Measurements from ENCODE around the gene OR6X1.

OR6X1 gene

DNA sequence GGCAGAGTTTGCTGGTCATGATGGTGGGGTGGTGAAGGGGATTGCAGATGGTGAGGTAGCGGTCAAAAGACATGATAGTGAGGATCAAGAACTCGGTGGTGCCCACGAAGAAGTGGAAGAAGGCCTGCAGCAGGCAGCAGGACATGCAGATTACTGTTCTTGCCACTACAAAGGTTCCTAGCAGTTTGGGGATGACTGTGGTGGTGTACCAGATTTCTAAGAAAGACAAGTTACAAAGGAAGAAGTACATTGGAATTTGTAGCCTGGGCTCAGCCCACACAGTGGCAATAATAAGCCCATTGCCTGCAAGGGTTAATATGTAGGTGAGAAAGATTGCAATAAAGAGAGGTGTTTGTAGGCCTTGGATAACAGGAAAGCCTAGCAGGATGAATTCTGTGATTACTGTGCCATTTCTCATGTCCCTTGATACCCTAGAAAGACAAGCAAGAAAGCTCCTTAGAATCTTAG, at the start of gene OR6X1:
Gene OR6X1 (minus strand): TSS at position 418 of the 468 bp plus-strand sequence. CDS start 0 bp downstream, at position 418.
- DNase-seq: no peak

- DNase-seq: no peak
Measured at GRCh38 chr11:123801765-123802164, 47.4 kb upstream of the OR6X1 start.

DNA sequence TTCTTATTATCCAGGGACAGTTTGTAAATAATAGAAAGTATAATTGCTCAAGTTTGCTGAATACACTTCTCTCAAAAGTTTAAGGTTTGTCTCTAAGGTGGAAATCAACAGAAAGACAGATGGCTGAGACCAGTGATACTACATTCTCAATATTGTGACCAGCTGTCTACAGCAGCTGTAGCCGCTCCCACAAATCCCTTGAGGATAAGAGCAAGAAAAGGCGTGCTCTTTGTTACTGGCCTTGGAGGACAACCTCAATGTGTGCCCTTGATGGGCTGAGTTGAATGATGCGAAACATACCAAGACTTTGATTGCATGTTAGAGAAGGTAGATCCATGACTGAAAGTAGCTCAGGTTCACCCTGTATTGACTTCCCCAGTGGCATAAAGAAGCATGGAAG, 45.7 kb upstream of the OR6X1 start:
- DNase-seq: no peak

DNA sequence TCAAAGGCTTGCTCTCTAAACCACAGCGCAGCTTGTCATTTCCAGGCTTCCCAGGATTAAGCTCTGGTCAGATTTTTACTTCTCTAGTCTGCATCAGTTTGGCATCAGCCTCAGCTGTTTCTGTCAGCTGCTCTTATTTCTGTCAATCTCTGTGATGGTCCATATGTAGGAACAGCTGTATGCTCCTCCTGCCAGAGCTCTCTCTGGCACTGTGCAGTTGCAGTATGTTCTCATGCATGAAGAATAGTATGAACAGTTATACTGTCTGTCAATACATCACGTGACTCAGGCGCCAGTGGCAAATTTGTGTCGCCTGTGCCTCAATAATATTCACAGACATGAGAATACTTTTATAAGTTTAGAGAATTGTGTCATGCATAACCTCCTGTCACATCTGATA, 45.1 kb upstream of the OR6X1 start:
- peak; percentile 59 for DNase-seq

- no peak for DNase-seq
Measured at GRCh38 chr11:123798513-123799252, 44.4 kb upstream of the OR6X1 start.

- DNase-seq: no peak
Measured at GRCh38 chr11:123798079-123798478, 43.8 kb upstream of the OR6X1 start.

GRCh38 chr11:123797541-123797940, 43.2 kb upstream of the OR6X1 start:
- no peak for DNase-seq

- no peak for DNase-seq
Measured at GRCh38 chr11:123797114-123797513, 42.8 kb upstream of the OR6X1 start.

DNA sequence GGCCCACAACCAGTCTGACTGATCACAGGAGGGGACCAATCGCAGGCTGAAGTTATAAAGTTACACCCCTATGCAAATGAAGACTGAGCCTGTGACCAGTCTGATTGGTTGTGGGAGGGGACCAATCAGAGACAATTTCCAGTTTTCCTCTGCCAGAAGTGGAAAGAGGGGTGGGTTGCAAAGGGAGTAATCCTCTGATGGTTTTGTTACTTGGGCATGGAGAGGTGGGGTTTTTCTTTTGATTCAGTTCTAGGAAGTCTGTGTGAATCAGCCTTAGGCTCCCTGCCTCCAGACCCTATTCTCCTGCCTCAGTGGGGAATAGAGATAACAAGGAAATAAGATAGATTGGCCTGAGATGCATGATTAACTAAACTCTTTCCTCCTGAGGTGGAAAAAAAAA, 41.9 kb upstream of the OR6X1 start:
- no peak for DNase-seq

GRCh38 chr11:123783536-123783935, 29.2 kb upstream of the OR6X1 start:
- no peak for DNase-seq

GRCh38 chr11:123778511-123778910, 24.2 kb upstream of the OR6X1 start:
- DNase-seq: no peak

GRCh38 chr11:123775715-123776549, 21.6 kb upstream of the OR6X1 start:
- no peak for DNase-seq

GRCh38 chr11:123775289-123775688, 21.0 kb upstream of the OR6X1 start:
- DNase-seq: no peak

DNA sequence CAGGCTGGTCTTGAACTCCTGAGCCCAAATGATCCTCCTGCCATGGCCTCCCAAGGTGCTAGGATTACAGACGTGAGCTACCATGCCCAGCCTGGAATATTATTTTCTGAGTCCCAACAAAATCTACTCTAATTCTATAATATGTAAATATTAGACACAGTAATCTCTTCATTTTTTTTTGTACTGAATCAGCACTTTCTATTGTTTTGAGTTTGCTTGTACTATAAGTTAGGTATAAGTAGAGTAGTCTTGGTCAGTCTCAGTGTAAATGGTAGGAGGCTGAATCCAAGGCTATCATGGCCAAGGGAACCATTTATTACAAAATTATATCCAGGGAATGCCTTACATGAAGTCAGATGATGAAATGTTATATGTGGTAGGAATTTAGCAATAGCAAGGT, 19.6 kb upstream of the OR6X1 start:
- no peak for DNase-seq

DNA sequence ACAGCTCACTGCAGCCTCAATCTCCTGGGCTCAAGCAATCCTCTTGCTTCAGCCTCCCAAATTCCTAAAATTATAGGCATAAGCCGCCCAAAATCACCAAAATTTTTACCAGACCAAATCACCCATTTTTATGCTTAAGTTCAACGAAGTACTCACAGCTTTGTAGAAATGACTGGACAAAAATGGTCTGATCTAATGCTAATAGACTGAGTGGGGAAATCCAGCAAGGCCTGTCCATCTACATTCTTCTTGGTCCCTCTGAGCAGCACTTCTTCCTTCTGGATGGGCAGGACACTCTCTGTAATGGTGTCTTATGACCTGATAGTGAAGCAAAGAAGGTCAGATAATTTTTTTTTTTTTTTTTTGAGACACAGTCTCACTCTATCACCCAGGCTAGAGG, 18.7 kb upstream of the OR6X1 start:
- no peak for DNase-seq

DNA sequence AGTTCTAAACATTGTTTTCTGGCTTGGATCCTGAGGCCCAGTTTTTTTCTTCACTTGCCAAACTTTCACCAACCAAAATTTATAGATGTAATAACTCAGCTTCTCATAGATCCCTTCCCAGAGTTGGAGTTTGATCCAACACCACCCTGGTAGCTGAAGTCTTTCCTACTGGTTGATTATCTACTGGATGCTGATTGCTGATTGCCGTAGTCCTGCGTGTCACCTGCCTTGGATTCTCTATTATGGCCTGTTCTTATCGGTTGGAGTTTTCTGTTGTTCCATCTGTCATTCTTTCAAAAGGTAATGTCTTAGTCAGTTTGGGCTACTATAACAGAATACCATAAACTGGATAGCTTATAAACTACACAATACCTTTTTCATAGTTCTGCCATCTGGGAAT, 17.3 kb upstream of the OR6X1 start:
- no peak for DNase-seq

- no peak for DNase-seq
Measured at GRCh38 chr11:123770712-123771111, 16.4 kb upstream of the OR6X1 start.

GRCh38 chr11:123765601-123766000, 11.3 kb upstream of the OR6X1 start:
- no peak for DNase-seq

DNA sequence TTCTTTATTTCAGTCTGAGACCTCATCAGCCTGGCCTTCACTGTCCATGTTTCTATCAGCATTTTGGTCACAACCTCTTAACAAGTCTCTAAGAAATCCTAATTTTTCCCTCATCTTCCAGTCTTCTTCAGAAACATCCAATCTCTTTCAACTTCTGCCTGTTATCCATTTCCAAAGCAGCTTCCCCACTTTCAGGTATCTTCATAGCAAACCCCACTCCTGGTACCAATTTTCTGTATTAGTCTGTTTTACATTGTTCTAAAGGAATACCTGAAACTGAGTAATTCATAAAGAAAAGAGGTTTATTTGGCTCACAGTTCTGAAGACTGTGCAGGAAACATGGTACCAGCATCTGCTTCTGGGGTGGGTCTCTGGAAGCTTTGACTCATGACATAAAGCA, 8.1 kb upstream of the OR6X1 start:
- no peak for DNase-seq

DNA sequence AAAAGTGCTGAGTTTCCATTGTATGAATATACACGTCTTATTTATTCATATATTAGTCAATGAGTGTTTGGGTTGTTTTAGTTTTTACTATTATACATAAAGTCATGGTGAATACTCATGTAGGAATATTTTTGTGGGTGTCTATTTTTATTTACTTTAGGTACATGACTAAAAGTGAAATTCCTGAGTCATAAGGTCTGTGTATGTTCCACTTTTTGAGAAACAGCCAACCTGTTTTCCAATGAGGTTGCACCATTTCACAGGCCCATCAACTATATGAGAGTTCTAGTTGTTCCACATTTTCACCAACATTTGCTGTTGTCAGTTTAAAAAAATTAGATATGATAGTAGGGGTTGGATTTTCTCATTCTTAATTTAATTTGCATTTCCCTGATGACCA, 6.6 kb upstream of the OR6X1 start:
- no peak for DNase-seq

- DNase-seq: no peak
Measured at GRCh38 chr11:123757976-123758375, 3.7 kb upstream of the OR6X1 start.

GRCh38 chr11:123755813-123756212, 1.5 kb upstream of the OR6X1 start:
- no peak for DNase-seq

GRCh38 chr11:123755344-123755743, 1.0 kb upstream of the OR6X1 start:
- DNase-seq: no peak

DNA sequence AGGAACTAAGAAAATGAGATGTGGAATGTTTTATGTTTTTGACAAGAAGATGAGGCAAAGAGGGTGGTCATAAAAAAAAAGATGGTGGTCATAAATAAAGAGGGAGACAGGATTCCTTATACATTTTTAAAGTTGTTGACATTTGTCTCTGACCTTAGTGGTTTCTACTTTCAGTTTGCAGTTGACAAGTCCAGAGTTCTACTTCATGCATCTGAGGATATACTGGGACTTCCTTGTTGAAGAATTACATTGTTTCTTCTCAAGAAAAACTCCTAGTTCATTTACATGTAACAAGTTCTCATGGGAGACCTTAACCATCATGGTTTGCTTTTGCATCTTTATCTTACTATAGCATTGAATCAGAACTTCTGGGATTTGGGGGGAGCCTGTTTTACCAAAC, 1.2 kb downstream of the OR6X1 start:
- DNase-seq: no peak

Measured in NCI-H446 treated with DMSO at 0.1 percent for 48 hours (cell line).